GM12892 (cell line): ENCODE measurements around the gene GYPC.

ENCODE experiments used
- DNase-seq: peaks from one replicate; pipeline ENCODE4 v3.0.0; 2011; ENCODE audit not compliant: insufficient read length
- FAIRE-seq: peaks from 2 replicates; lab custom pipeline; 2011; peaks lifted over from hg19 to GRCh38; lab: Jason Lieb, UNC
- POLR2A ChIP-seq: IDR thresholded peaks from 2 replicates; pipeline ENCODE4 v1.6.1; 2011; ENCODE audit warnings: low read depth, low read length, control low read depth
- POLR2AphosphoS5 ChIP-seq: IDR thresholded peaks from 2 replicates; pipeline ENCODE4 v1.6.1; 2011; ENCODE audit warnings: low read depth, low read length, control low read depth
- TAF1 ChIP-seq: IDR thresholded peaks from 2 replicates; pipeline ENCODE4 v1.6.1; 2011; ENCODE audit warnings: low read depth, mild to moderate bottlenecking, control low read depth, low read length, borderline replicate concordance

GYPC gene

DNA sequence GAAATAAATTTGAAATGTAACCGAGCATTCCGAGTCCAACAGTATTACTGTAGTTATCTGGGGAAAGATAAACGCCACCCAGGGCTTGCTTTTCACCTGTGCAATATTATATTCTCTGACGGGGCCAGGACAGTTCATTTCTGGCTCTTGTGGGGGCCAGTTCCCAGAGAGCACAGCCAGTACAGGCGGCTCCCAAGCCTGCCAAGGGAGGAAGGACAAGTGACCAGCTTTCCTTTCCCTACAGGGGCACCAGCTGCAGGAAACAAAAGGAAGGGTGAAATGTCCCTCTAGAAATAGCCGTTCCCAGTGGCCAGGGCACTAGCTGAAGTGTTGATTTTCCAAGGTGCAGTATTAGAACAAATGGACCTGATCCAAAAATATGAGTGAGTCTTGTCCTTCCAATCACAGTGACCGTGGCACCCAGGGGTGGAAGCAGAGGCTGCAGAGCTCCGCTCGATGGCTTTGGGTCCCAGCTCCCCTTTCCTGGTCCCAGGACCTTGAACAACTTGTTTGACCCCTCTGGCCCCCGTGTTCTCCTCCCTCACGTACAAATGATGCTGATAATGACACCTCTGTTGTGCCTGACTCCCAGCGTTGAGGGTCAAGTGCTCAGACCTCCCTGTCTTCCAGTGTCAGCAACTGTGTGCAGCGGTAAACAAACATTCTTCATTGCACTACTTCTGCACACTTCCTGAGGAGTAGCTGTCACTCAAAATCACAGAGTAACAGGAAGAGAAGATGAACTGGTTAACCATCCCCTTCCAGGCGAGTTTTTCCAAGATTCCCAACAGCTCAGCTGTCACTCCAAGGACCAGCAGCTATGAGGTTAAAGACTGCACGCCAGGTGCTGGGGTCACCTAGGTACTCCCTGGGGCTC lies 40.9 kb downstream of the GYPC start:
- no peak for TF ChIP-seq TAF1
- no peak for TF ChIP-seq POLR2A
- no peak for TF ChIP-seq POLR2AphosphoS5
- no peak for FAIRE-seq

DNA sequence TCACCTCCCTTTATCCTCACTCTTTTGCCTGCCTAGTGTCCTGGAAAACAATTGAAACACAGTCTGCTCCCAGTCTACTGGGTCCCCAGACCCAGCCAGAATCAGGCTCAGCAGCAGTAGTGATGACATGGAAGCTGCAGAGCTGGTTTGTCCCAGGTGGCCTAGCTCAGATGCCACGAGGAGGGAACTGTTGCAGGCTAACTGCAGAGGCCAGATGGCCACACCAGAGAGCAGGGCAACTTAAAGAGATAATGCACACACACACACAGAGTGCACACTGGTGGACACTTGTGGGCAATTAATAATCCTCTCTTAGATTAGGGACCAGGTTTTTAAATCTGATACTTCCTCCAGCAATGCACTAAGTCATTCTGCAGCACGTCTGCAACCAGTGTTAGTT lies 42.4 kb downstream of the GYPC start:
- DNase-seq: no peak
- TF ChIP-seq POLR2AphosphoS5 (no peak), POLR2A (no peak), TAF1 (no peak)
- no peak for FAIRE-seq

More for the DNA sequence above, 40.9 kb downstream of the GYPC start:
- DNase-seq: no peak

DNA sequence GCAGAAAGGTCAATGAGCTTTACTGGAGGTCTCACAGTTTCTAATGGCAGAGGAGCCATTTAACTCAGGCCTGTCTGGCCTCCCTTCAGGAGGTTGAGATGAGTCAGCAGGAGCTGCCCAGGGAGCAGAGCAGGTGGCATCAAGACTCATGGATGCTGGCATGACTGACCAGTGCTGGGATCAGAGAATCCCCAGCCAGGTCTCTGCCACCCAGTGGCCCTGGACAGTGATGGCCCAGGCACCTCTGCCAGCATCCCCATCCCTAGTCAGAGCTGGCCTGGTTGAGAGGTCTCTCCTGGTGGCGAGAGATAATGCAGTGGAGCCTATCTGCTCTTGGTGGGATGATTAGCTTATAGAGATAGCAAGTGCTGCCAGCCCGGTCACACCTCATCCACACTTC lies 43.1 kb downstream of the GYPC start:
- TF ChIP-seq TAF1 (no peak), POLR2AphosphoS5 (no peak), POLR2A (no peak)
- FAIRE-seq (no peak), DNase-seq (no peak)

DNA sequence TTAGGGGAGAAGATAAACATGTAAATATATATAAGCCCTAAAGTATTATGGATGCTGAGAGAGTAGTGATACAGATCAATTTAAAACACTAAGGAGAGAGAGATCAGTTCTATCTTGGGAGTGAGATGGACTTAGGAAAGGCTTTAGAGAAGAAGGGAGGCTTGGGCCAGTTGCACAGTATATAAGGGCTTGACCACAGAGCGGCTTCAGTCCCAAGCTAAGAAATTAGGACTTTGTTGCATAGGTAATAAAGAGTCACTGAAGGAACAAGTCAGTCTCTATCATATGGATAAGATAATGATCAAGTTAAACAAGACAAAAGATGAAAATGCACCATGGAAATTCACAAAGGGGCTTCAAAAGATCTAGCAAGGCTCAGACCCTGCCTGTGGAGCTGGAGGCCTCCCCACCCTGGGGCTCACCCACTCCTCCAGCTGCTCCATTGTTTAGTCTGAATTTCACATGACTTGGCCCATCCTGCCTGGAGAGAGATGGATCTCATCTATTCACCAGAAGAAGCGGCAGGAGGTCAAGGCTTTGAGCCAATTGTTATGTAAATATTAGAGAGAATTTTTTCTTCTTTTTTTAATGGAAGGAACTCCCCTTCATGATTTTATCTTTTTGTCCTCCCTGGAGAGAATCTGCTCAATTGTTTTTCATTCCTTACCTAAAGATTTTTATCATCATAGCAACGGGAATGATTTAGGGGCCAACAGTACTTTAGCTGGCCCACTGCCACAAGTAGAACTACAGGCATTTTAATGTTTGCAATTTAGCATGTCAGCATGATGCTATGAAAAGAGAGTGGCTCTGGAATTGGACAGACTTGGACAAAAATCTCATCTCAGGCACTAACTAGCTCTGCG lies 44.0 kb downstream of the GYPC start:
- DNase-seq: no peak
- no peak for FAIRE-seq
- no peak for TF ChIP-seq POLR2AphosphoS5
- TF ChIP-seq TAF1: no peak

DNA sequence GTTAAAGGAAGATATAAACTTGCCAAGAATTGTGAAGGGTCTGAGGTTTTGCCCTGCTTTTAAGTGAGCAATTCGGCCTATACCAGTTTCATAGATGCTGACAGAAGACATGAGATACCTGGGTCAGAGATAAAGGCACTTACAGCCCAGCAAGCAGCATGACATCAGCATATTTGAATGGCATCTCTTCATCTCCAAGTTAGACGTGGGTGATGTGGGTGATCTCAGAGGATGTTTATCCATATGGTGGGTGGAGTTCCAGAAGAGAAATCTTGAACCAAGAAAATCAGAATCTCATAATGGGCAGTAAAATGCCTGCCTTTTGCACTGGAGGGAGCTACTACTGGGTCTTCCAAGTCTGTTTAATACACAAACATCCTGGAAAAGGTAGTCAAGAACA lies 44.7 kb downstream of the GYPC start:
- FAIRE-seq: no peak
- DNase-seq: no peak
- TF ChIP-seq POLR2AphosphoS5 (no peak), POLR2A (no peak), TAF1 (no peak)

DNA sequence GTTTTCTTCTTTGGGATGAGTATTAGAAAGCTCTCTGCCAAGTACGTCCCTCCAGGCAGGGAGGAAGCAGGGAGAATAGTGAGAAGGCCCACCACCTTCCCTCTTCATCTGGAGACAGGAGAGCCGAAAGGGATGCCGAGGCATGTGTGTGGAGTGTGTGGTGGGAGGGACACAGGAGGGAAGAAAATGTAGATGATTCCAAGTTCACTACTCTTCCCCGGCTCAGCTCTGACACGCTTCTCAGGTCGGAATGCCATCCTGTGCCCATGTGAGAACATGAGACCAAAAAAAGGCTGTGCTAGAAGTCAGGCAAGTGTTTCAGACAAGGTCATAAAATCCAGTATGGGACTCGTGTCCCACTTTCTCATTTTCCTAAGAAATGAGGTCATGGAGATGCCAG lies 47.4 kb downstream of the GYPC start:
- DNase-seq (no peak), FAIRE-seq (no peak)
- TF ChIP-seq POLR2AphosphoS5 (no peak), POLR2A (no peak), TAF1 (no peak)

DNA sequence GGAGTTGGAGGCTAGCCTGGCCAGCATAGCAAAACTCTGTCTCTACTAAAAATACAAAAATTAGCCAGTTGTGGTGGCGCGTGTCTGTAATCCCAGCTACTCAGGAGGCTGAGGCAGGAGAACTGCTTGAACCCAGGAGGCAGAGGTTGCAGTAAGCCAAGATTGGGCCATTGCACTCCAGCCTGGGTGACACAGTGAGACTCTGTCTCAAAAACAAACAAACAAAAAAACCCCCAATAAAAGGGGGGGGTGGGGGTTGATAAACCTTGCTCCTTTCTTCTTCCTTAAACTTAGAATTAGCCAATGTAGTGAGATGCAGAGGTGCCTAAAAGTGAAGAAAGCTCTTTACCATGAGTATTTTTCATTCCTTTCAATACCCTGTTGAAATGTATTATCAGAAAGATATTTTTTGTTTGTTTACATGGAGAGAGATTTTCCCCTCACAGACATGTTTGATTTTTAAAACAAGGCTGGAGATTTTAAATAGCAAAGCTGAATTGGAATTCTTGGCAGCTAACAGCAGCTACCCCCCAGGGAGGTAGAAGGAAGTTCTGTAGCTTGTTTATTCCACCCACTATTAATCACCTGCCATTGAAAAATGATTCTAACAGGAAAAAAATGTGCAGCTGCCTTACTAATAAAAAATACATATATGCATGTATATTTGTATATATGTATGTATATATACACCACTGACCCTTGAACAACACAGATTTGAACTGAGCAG lies 48.6 kb downstream of the GYPC start:
- TF ChIP-seq POLR2A (no peak), TAF1 (no peak), POLR2AphosphoS5 (no peak)
- DNase-seq (no peak), FAIRE-seq (no peak)

DNA sequence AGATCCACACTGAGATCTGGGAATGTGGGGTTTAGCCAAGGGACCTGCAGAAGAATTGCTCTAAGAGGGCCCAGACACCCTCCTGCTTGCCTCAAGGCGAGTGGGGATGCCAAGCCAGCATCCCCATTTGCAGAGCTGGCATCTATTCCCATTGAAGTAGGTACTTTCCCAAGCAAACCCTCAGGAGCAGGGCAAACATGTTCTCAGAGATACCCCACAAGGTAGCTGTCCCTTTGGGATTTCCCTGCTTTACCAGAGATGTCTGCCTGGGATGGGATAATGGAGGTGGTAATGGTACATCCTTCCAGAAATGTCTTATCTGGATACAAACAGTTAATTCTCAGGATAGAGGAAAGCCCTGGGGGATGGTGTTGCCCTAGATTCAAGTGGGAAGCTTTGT lies 51.2 kb downstream of the GYPC start:
- no peak for DNase-seq
- no peak for FAIRE-seq
- TF ChIP-seq POLR2A: no peak
- TF ChIP-seq POLR2AphosphoS5: no peak
- TF ChIP-seq TAF1: no peak

DNA sequence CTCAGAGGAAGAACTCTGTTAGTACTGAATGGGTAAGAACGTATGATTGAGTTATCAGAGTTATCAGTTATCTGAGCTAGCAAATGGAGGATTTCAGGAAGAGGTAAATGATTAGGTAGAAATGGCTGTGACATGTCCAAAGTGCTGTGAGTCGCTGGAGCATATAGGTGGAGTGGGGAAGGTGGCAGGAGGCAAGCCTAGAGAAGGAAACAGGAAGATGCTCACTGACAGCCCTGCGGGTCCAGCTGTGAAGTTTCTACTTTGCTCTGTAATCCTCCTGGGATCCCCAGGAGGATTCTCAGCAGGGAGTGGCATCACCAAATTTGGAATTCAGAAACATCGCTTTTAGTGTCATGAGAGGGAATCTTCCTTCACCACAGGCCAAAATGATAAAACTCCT lies 52.0 kb downstream of the GYPC start:
- TF ChIP-seq POLR2AphosphoS5 (no peak), POLR2A (no peak), TAF1 (no peak)
- FAIRE-seq (no peak), DNase-seq (no peak)

DNA sequence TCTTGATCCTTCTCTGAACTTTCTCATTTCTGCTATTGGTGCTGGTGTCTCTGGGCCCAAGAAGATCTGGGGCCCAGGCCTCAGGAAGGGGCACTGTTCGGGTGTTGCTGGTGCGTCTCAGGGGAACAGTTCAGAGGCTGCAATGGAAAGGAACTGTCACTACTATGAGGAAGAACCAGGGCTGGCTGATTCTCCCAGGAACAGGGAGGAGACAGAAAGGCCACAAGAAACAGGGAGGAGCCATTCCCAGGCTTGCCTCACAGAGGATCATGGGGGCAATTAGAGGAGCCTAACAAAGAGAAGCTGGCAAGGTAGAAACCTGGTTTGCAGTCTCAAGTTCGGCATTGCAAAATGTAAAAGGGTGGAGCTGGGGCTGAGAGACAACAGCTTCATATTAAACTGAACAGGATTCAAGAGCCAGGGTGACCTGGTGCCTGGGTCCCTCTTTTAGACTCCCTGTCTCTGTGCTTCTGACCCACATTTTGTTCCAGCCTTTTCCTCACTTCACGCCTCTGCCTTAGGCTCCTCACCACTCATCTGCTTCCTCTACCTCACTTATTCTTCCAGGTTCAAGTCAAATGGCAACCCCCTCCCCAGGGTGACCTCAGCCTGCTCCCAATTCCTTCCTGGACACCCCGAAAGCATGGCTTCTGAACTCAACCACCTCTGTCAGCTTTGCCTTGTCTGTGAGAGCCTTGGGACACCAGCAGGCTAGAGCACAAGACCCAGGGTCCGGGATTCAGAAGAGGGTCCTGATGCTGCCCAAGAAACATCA lies 58.4 kb downstream of the GYPC start:
- TF ChIP-seq POLR2A: no peak
- TF ChIP-seq TAF1: no peak
- TF ChIP-seq POLR2AphosphoS5: no peak
- FAIRE-seq: no peak
- no peak for DNase-seq
